ENCODE measurements around the gene GP1BB. TPM values are rescaled to one million over a fixed set of nuclear protein-coding genes. Genes with fewer than 3 reads are reported as not detected.

GP1BB gene
- total and polyA plus RNA-seq, 2 of the 4 experiments (the other 2 are of a cell fraction) = 0.18 to 1.5 TPM

DNA sequence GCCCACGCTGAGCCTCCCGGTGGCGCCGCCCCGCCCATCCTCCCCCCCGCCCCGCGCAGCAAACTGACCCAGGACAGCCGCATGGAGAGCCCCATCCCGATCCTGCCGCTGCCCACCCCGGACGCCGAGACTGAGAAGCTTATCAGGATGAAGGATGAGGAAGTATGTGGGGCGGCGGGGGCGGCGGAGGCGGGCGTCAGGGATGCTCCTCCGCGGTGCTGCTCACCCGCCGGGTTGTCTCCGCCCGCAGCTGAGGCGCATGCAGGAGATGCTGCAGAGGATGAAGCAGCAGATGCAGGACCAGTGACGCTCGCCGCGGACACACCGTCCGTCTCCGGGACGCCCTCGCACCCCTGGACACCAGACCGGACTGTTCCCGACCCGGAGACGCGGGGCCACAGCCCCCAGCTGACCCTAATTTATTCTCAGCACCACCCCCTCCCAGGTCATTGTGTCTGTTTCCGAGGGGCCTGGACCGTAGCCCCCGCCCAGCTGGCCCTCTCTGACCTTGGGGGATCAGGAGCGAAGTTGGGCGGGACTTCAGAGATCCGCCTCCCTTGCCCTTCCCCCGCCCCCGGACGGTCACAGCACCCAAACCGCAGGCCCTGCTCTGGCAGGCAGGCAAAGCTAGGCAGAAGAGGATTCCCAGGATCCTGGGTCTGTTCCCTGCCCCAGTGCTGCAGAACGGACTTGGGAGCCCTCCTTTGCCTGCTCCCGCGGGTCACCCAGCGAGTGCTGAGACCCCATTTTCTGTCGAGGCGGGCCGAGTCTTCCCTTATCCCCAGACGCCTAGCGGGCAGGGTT lies 959 bp upstream of the GP1BB start:
- no peak overlapping the region for H2AFZ ChIP-seq (replicated peaks; ENCODE audit: low read length, poor library complexity)
- peaks cover 0 to 4% of the 10 kb centered on the region in 2 experiments; a peak in 1 of 4 replicates for H3K79me1 ChIP-seq (ENCODE audit: low read depth in 1 of 2, low read length in 2 of 2)
- no peak overlapping the region for H4K91ac ChIP-seq (ENCODE audit: insufficient read depth, low read depth, low read length)
- H4K20me1 ChIP-seq (ENCODE audit: insufficient read depth, low read length) = peaks cover 6% of the 10 kb centered on the region; the same call in 1 of the 2 replicates
- WGBS, 2 experiments (ENCODE audit: extremely low coverage in 2 of 2, insufficient read length in 1 of 2) = 85% methylated on average over 8 of the region's 60 CpGs; no CpG with 5 or more reads in 1 of the 2 experiments
- POLR2A ChIA-PET (ENCODE audit: unreplicated experiment) = no interaction called here
- no peak overlapping the region for H3K56ac ChIP-seq (ENCODE audit: extremely low read depth, insufficient read depth, low read length)
- H2BK120ac ChIP-seq (ENCODE audit: low read depth, low read length) = no peak overlapping the region
- no peak overlapping the region for H3K23ac ChIP-seq (ENCODE audit: low read depth, low read length)
- dilution Hi-C loops (cut with HindIII; ENCODE audit: low sequenced_read_pairs, unreplicated experiment) = no loop called here
- no peaks in the 10 kb centered on the region for H3K9me3 ChIP-seq (ENCODE audit: control insufficient read depth, insufficient read depth, low read length)
- no peak overlapping the region for H3K14ac ChIP-seq (replicated peaks; ENCODE audit: low read depth, low read length)
- no TSS peak for BruUV-seq (replicated peaks)
- peaks cover 19% of the 10 kb centered on the region; the same call in 1 of the 2 replicates for H3K27me3 ChIP-seq (ENCODE audit: control insufficient read depth, insufficient read depth, low read length)
- no peak overlapping the region for H2BK20ac ChIP-seq (ENCODE audit: low read depth, low read length)
- no peak for ATAC-seq (ENCODE audit: low read depth)
- H2BK15ac ChIP-seq (ENCODE audit: low read depth, low read length) = no peak overlapping the region
- no peak overlapping the region for H3K27ac ChIP-seq (ENCODE audit: insufficient read depth, low read length)
- DNase-seq = no peak
- no peak overlapping the region for H2BK5ac ChIP-seq (ENCODE audit: low read depth, low read length, poor library complexity, severe bottlenecking)
- CTCF ChIA-PET = interaction anchor here (0.8 kb wide), 1 partner anchor 8 kb away, joined by 3 read pairs; no protein-coding TSS in a partner anchor
- H4K5ac ChIP-seq (ENCODE audit: low read depth, low read length) = no peak overlapping the region
- peaks cover 8% of the 10 kb centered on the region for H3K4me1 ChIP-seq (ENCODE audit: control insufficient read depth, insufficient read depth, low read length)
- no peak overlapping the region for H2AK5ac ChIP-seq (ENCODE audit: low read depth, low read length)
- intact Hi-C loops (cut with micrococcal nuclease) = no loop called here
- H3K9me1 ChIP-seq (ENCODE audit: insufficient read depth, low read length) = peaks cover 7% of the 10 kb centered on the region
- no peak overlapping the region for H3K4me3 ChIP-seq (ENCODE audit: insufficient read depth, low read depth, low read length)
- peaks cover 16% of the 10 kb centered on the region for H3K36me3 ChIP-seq (ENCODE audit: control insufficient read depth, insufficient read depth, low read length)
- H2AK9ac ChIP-seq (replicated peaks; ENCODE audit: low read depth, low read length, poor library complexity) = no peak overlapping the region
- no peak overlapping the region for H3K4ac ChIP-seq (ENCODE audit: low read depth, low read length)
- no peak overlapping the region for H3K18ac ChIP-seq (ENCODE audit: low read depth, low read length)
- no peak overlapping the region for H4K8ac ChIP-seq (ENCODE audit: low read depth in 2 of 2, low read length in 2 of 2)
- in situ Hi-C loops (cut with MboI; ENCODE audit: low sequenced_read_pairs) = no loop called here
- H3K9ac ChIP-seq (ENCODE audit: low read depth, low read length) = no peak overlapping the region
- no peak overlapping the region for H3K4me2 ChIP-seq (ENCODE audit: low read depth, low read length)
- TF ChIP-seq SMC3 (IDR thresholded peaks at IDR 0.05; ENCODE audit: low read depth, low read length) (no peak), NFE2L2 (IDR thresholded peaks at IDR 0.05; ENCODE audit: low read depth, low read length) (no peak), RFX5 (IDR thresholded peaks at IDR 0.05; ENCODE audit: low read depth, low read length) (no peak), MAFK (IDR thresholded peaks at IDR 0.05; ENCODE audit: low read depth, low read length) (no peak), MXI1 (IDR thresholded peaks at IDR 0.05; ENCODE audit: borderline replicate concordance, low read depth, low read length) (no peak), FOS (IDR thresholded peaks at IDR 0.05; ENCODE audit: low read depth, low read length) (no peak), POLR2A (IDR thresholded peaks at IDR 0.05; ENCODE audit: low read depth, low read length) (no peak), RAD21 (IDR thresholded peaks at IDR 0.05; ENCODE audit: low read length) (no peak), USF2 (IDR thresholded peaks at IDR 0.05; ENCODE audit: low read depth, low read length) (no peak), CHD1 (IDR thresholded peaks at IDR 0.05; ENCODE audit: low read depth, low read length) (no peak), MAZ (IDR thresholded peaks at IDR 0.05; ENCODE audit: borderline replicate concordance, low read depth, low read length) (no peak), BHLHE40 (IDR thresholded peaks at IDR 0.05; ENCODE audit: low read depth, low read length) (no peak), CEBPB (IDR thresholded peaks at IDR 0.05; ENCODE audit: low read depth, low read length) (no peak)
- TF ChIP-seq, protein P1, sequence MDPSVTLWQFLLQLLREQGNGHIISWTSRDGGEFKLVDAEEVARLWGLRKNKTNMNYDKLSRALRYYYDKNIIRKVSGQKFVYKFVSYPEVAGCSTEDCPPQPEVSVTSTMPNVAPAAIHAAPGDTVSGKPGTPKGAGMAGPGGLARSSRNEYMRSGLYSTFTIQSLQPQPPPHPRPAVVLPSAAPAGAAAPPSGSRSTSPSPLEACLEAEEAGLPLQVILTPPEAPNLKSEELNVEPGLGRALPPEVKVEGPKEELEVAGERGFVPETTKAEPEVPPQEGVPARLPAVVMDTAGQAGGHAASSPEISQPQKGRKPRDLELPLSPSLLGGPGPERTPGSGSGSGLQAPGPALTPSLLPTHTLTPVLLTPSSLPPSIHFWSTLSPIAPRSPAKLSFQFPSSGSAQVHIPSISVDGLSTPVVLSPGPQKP (IDR thresholded peaks at IDR 0.05; ENCODE audit: borderline replicate concordance, low read depth, low read length) = no peak
- TF ChIP-seq, protein P2, sequence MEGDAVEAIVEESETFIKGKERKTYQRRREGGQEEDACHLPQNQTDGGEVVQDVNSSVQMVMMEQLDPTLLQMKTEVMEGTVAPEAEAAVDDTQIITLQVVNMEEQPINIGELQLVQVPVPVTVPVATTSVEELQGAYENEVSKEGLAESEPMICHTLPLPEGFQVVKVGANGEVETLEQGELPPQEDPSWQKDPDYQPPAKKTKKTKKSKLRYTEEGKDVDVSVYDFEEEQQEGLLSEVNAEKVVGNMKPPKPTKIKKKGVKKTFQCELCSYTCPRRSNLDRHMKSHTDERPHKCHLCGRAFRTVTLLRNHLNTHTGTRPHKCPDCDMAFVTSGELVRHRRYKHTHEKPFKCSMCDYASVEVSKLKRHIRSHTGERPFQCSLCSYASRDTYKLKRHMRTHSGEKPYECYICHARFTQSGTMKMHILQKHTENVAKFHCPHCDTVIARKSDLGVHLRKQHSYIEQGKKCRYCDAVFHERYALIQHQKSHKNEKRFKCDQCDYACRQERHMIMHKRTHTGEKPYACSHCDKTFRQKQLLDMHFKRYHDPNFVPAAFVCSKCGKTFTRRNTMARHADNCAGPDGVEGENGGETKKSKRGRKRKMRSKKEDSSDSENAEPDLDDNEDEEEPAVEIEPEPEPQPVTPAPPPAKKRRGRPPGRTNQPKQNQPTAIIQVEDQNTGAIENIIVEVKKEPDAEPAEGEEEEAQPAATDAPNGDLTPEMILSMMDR (conservative IDR thresholded peaks at IDR 0.05; ENCODE audit: low read depth, low read length) = no peak

Data from IMR-90 (cell line).